ENCODE data around the gene FBXO34. TPM values are rescaled to one million over a fixed set of nuclear protein-coding genes. Genes with fewer than 3 reads are reported as not detected.

FBXO34 gene
- total RNA-seq, 2 experiments from 2014 or later: 28.3 to 29.7 TPM

DNA sequence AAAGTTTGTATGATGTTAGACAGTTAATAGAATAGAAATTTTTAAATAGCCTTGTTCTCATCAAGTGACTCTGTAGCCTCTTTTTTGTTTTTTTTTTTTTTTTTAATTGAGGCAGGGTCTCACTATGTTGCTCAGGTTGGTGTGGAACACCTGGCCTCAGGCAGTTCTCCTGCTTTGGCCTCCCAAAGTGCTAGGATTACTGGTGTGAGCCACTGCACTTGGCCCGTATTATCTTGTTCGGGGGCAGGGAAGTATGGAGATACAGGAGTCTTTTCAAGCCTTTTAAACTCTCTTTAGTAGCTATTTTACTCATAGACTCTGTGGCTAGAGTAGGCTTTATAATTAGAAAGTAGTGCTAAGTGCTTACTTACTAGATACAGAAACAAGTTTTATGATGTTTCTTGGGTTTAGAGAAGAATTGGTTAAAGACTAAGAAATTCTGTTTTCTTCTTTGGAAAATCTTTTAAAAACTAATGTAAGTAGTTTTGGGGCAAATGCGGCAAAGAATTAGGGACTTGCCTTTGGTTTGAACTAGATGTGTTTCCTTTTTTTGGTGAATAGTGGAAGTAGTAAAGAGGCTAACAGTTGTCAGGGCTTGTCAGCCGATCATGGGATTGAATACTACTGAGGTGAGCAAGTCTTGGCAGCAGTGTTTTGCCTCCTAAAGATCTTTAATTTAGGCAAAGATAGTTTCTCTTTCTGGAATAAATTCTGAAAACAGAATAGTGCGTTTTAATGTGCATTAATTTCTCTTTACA lies 31.3 kb downstream of the FBXO34 start:
- no peaks in the 10 kb centered on the region for H3K27me3 ChIP-seq (ENCODE audit: control insufficient read depth in 1 of 2, insufficient read depth in 2 of 2, low read length in 2 of 2)
- ChIA-PET POLR2A (no interaction called here), CTCF (interaction anchor here (0.7 kb wide), 1 partner anchor 47 kb away, joined by 3 read pairs; no protein-coding TSS in a partner anchor)
- H3K27ac Mint-ChIP-seq: no peak overlapping the region
- no peak for DNase-seq
- peaks cover 5% of the 10 kb centered on the region for H3K36me3 ChIP-seq (ENCODE audit: insufficient read depth, low read length)
- H3K27ac ChIP-seq (ENCODE audit: low read depth in 1 of 2, low read length in 2 of 2): no peak overlapping the region
- H3K36me3 Mint-ChIP-seq (ENCODE audit: low read depth): peaks cover 13% of the 10 kb centered on the region
- peaks cover 15% of the 10 kb centered on the region for H3K4me1 ChIP-seq (ENCODE audit: insufficient read depth, low read length)
- TF ChIP-seq CTCF (IDR thresholded peaks at IDR 0.05): no peak
- H3K27me3 Mint-ChIP-seq: no peaks in the 10 kb centered on the region
- intact Hi-C loops (cut with DNase I, micrococcal nuclease): no loop called here
- no peak overlapping the region for H3K4me3 ChIP-seq (ENCODE audit: low read length)
- H3K9me3 Mint-ChIP-seq: no peaks in the 10 kb centered on the region
- no peak overlapping the region for H3K4me3 Mint-ChIP-seq
- peaks cover 57% of the 10 kb centered on the region for H3K4me1 Mint-ChIP-seq (ENCODE audit: low read depth)
- no peaks in the 10 kb centered on the region for H3K9me3 ChIP-seq (ENCODE audit: control insufficient read depth in 1 of 2, insufficient read depth in 1 of 2, low read length in 2 of 2)
- no peak for ATAC-seq (ENCODE audit: poor library complexity)

- no peak for TF ChIP-seq CTCF (IDR thresholded peaks at IDR 0.05)
- no peaks in the 10 kb centered on the region for H3K27me3 Mint-ChIP-seq
- H3K27ac Mint-ChIP-seq: no peak overlapping the region
- ChIA-PET CTCF (no interaction called here), POLR2A (no interaction called here)
- Histone ChIP-seq H3K9me3 (ENCODE audit: control insufficient read depth in 1 of 2, insufficient read depth in 1 of 2, low read length in 2 of 2) (no peaks in the 10 kb centered on the region), H3K4me3 (ENCODE audit: low read length) (no peak overlapping the region), H3K36me3 (ENCODE audit: insufficient read depth, low read length) (peaks cover 5% of the 10 kb centered on the region), H3K27me3 (ENCODE audit: control insufficient read depth in 1 of 2, insufficient read depth in 2 of 2, low read length in 2 of 2) (no peaks in the 10 kb centered on the region), H3K27ac (ENCODE audit: low read depth in 1 of 2, low read length in 2 of 2) (no peak overlapping the region), H3K4me1 (ENCODE audit: insufficient read depth, low read length) (peaks cover 11% of the 10 kb centered on the region)
- peaks cover 11% of the 10 kb centered on the region for H3K36me3 Mint-ChIP-seq (ENCODE audit: low read depth)
- DNase-seq (no peak), ATAC-seq (ENCODE audit: poor library complexity) (no peak)
- no peak overlapping the region for H3K4me3 Mint-ChIP-seq
- intact Hi-C loops (cut with DNase I, micrococcal nuclease): no loop called here
- peaks cover 55% of the 10 kb centered on the region for H3K4me1 Mint-ChIP-seq (ENCODE audit: low read depth)
- no peaks in the 10 kb centered on the region for H3K9me3 Mint-ChIP-seq
Observed at GRCh38 chr14:55303125-55303499, 31.9 kb downstream of the FBXO34 start.

DNA sequence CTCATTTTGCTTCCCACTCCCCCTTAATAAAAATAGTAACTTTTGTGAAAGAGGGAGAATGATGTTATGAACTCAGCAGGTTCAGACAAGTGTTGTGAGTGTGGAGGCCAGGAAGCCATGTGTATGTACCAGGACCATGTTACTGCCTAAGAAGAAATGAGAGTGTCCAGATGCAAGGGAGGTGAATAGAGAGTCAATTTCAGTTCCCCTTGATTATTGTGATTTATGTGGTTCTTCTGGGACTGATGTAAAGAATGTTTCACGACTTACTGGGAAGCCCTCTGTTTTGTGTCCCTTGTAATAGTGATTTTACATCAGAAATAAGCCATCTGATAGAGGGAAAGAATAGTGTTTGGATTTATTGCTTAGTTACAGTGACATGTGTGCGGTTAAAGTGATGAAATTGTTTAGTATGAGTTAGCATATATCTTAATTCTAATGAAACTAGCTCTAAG lies 32.5 kb downstream of the FBXO34 start:
- Histone ChIP-seq H3K27me3 (ENCODE audit: control insufficient read depth in 1 of 2, insufficient read depth in 2 of 2, low read length in 2 of 2) (no peaks in the 10 kb centered on the region), H3K9me3 (ENCODE audit: control insufficient read depth in 1 of 2, insufficient read depth in 1 of 2, low read length in 2 of 2) (no peaks in the 10 kb centered on the region), H3K4me3 (ENCODE audit: low read length) (no peak overlapping the region), H3K27ac (ENCODE audit: low read depth in 1 of 2, low read length in 2 of 2) (no peak overlapping the region), H3K36me3 (ENCODE audit: insufficient read depth, low read length) (peaks cover 3% of the 10 kb centered on the region), H3K4me1 (ENCODE audit: insufficient read depth, low read length) (peaks cover 8% of the 10 kb centered on the region)
- Mint-ChIP-seq H3K4me3 (no peak overlapping the region), H3K4me1 (ENCODE audit: low read depth) (peaks cover 57% of the 10 kb centered on the region), H3K27ac (no peak overlapping the region), H3K36me3 (ENCODE audit: low read depth) (peaks cover 9% of the 10 kb centered on the region), H3K27me3 (no peaks in the 10 kb centered on the region), H3K9me3 (no peaks in the 10 kb centered on the region)
- peak in 1 of 14 experiments; percentile 15 for DNase-seq
- CTCF ChIA-PET: no interaction called here
- TF ChIP-seq CTCF (IDR thresholded peaks at IDR 0.05): no peak
- intact Hi-C loops (cut with DNase I, micrococcal nuclease): no loop called here
- POLR2A ChIA-PET: interaction anchor here (0.6 kb wide), 1 partner anchor 127 kb away, joined by 3 read pairs; no protein-coding TSS in a partner anchor
- peak; percentile 21 for ATAC-seq (ENCODE audit: poor library complexity)

All from CD4-positive, alpha-beta T cell (primary cell).